Measurements from ENCODE around the gene PSD4.

PSD4 gene

GRCh38 chr2:113144259-113144658 is 29.5 kb upstream of the PSD4 start:
- no peak for DNase-seq

DNA sequence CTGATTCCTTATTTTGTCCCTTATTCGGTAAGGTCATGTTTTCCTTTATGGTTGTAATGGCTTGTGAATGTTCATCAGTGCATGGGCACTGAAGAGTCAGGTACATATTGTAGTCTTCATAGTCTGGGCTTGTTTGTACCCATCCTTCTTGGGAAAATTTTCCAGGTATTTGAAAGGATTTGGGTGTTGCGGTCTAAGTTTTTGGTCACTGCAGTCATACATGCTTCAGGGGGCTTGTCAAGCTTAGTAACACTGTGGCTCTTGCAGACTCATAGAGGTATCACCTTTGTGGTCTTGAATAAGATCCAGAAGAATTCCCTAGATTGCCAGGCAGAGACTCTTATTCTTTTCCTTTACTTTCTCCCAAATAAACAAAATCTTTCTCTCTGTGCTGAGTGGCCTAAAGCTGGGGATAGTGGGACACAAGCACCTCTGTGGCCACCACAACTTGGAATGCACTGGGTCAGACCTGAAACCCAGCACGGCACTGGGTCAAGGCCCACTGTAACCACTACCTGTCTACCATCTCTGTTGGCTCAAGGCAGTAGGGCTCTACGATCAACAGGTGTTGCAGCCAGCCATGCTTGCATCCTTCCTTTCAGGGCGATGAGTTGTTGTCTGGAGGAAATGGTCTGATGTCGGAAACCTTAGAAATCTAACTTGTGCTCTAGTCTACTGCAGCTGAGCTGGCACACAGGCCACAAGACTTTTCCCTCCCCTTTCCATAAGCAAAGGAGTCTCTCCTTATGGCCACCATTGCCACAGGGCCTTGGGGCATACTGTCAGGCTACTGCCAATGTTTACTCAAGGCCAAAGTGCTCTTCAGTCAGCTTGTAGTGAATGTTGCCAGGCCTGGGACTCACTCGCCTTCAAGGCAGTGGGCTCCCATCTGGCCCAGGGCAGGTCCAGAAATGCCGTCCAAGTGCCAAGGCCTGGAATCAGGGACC is 24.9 kb upstream of the PSD4 start:
- no peak for DNase-seq

DNA sequence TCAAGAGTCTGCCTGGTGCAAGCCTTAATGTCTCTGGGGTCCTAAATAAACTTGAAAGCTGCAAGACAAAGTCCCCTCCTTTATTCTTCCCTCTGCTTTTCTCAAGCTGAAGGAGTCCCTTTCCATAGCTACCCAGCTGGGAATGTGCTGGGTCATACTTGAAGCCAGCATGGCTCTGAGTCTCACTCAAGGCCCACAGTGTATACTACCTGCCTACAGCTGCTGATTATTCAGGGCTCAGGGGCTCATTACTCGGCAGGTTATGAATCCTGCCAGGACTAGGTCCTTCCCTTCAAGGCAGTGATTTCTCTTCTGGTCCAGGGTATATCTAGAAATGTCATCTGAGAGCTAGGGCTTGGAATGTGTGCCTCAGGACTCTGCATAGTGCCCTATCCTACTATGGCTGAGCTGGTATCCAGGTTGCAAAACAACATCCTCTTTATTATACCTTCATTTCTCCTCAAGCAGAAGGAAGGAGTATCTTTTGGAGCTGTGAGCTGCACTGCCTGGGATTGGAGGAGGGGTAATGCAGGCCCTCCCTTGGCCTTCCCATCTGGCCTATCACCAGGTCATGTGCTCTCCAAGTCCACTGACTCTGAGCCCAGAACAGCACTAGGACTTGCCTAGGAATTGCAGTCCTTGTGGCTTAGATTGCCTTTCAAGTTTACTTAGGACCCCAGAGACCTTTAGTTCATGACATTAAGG is 24.1 kb upstream of the PSD4 start:
- DNase-seq = no peak

DNA sequence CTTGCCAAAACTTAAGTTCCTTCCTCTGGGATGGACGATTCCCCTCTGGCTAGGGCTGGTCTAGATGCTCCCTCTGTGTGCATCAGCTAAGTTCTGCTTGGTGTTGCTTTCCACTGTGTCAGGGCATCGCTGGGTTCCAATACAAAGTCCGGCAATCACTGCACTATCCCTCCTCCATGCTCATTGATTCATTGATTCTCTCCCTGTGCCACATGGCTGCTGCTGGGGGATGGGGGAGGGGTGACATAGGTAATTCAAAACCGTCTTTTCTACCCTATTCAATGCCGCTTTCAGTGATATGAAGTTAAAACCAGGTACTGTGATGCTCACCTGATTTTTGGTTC is 23.5 kb upstream of the PSD4 start:
- no peak for DNase-seq

DNA sequence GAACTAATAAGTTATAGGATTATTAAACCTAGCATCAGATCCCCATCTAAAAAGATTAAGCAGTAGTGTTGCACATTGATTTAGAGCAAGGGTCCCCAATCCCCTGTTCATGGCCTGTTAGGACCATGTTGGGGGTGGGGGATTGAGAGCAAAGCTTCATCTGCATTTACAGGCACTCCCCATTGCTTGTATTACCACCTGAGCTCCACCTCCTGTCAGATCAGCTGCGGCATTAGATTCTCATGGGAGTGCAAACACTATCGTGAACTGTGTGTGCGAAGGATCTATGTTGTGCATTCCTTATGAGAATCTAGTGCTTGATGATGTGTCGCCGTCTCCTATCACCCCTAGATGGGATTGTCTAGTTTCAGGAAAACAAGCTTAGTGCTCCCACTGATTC is 18.4 kb upstream of the PSD4 start:
- DNase-seq = no peak

DNA sequence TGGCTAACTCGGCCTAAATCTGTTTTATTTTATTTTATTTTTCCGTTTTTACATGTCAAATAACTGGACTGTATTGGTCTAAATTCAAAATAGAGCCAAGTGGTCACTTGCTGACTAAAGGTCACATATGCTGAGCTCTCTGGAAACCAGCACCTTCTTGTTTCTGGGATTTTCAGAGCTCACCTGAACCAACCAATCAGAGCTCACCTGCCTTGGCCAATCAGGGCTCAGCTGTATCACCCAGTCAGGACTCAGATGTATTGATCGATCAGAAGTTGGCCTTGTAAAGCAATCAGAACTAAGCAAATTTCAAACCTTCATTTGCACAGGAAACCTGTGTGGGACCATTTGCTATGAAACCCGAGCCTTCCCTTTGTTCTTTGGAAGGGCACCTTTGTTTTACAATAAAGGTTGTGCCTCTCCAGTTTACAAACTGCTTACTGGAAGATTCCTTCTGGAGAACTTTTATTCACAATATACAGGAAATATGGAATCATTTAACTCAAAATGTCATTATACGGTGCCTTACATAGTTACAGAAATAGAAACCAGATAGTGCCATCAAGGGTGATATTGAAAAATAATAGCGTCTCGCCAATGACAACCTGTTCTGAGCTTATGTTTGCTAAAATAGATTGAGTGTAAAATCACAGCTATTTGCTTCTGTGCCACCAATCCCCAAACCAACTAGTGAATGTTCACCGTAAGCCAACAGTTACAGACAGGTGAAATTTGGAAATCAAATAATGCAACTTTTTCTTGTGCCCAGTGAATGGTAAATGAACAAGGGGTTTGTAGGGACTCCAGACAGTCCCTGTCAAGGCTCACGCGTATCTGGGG is 17.3 kb upstream of the PSD4 start:
- DNase-seq = no peak

DNA sequence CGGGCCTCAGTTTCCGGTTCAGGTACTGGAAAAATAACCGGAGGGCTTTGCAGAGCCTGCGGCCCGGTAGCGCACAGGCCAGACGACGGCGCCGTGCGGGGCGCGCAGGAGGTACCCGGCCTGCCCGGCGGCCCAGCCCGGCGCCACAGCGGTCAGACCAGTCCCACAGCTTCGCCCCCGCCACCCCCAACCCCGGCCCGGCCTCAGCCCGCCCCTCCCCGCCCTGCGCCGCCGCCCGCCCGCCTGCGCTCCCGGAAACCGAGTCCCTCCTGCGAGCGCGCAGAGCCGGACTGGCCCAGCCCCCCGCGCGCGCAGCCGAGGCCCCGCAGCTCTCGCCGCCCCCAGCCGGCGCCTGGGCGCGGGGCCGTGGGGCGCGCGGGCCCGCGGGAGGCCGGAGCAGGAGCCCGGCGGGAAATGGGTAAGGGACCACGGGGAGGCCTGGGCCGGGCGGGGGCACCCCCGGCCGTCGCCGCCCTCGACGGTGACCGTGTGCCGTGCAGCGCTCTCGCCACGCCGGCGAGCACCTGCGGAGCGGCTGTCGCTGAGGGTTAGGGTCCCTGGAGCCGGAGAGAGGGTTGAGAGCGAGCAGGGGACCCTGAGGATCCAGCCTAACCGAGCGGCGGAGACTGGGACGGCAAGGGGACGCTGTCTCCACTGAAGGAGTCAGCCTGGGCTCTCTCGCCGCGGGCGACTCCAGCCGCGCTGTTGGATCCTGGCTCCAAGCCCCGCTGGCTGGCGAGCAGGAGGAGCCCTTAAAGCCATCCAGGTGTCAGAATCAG is 16.5 kb upstream of the PSD4 start:
- no peak for DNase-seq

- DNase-seq = no peak
Observed at GRCh38 chr2:113157897-113158753, 15.6 kb upstream of the PSD4 start.

DNA sequence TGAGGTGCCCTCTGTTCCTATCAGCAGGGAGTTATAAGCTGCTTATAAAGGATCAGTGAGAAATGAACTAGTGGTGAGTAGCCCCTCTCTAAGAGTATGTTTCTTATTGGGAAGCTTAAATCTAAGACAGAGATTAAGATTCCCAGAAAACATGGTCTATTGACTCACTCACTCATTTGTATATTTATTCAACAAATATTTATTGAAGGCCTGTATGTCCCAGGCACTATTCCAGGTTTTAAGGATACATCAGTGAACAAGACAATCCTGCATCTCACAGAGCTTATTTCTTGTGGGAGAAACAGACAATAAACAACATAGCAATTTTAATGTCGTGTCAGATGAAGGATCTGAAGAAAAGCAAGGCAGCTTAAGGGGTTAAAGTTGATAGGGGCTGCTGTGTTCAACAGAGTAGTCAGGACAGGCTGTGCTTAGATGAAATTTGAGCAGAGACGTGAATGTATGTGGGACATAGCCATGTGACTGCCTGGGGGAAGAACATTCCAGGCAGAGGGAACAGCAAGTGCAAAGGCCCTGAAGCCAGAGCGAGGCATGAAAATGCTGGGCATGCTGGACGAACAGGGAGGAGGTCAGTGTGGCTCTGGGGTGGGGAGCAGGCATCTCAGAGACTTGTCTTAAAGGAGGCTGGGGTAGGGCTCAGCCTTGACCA is 14.8 kb upstream of the PSD4 start:
- DNase-seq = no peak

- no peak for DNase-seq
Observed at GRCh38 chr2:113160248-113160647, 13.5 kb upstream of the PSD4 start.

DNA sequence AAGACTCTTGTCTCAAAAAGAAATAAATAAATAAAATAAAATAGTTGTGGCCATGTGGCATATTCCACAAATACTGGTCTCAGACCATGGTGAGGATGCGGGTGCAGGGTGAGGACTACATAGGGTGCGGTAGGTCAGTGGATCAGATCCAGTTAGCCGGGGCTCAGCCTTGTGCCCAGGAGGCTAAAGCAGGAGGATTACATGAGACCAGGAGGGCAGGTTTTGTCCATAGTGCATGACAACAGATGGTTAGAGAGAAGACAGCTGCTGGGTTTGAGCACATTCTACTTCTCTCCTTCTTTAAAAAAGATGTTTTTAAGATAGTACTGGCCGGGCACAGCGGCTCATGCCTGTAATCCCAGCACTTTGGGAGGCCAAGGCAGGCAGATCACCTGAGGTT is 12.8 kb upstream of the PSD4 start:
- no peak for DNase-seq

- no peak for DNase-seq
Observed at GRCh38 chr2:113162173-113162572, 11.6 kb upstream of the PSD4 start.

DNA sequence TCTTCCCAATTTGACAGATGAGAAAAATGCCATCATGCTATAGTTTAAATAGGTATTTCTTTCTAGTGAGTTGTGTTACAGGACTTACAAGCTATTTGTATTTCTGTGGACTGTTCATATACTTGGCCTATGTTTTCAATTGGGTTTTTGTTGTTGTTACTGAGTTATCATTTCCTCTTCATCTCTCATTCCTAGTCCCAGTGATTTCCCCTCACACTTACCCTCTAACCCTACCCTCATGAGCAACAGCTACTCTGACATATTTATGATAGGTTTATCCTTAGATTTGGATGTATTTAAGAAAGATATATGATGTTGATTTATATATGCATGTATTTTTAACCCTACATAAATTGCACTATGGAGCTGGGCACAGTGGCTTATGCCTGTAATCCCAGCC is 10.9 kb upstream of the PSD4 start:
- no peak for DNase-seq

DNA sequence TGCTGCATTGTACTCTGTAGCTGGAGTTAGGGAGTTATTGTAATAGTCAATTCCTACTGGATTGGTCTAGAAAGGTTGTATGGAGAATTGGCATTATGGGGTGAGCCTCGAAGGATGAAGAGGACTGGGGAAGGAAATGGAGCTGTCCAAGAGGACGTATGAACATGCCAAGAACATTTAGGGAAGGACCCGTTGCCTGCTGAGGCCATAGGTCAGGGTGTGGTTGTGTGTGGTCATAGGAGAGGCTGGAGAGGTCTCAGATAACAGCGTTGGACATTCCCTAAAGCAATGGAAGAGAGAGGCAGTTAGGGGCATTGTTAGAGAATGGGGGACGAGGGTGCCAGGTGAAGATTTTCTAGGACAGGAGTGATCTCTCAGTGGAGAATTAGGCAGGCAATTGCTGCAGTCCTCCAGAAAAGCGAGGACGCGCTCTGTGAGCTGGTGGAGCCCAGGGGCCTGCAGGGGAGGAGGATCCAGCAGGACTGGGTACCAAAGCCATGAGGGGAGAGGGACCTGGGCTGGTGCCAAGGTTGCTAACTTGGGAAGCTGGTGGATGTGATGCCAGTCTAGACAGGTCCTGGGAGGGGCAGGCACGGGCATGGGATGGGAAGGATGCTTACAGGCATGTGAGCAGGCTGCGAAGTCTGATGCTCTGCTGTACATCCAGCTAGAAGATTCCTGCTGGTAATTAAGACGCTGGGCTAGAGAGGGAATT is 9.4 kb upstream of the PSD4 start:
- no peak for DNase-seq

GRCh38 chr2:113164930-113165585 is 8.7 kb upstream of the PSD4 start:
- no peak for DNase-seq

DNA sequence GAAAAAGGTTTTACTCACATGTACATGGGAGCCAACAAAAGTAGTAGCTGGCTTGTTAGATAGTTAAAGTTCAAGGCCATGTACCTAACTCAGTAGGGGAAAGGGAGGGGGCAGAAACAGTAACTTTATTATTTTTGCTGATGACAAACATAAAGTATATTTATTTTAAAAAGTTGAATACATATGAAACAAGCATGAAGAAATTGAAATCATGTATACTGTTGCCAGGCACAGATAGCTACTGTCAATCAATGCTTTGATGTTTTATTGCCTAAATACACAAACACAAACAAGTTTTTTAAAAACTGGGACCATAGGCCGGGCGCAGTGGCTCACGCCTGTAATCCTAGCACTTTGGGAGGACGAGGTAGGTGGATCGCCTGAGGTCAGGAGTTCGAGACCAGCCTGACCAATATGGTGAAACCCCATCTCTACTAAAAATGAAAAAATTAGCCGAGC is 7.6 kb upstream of the PSD4 start:
- no peak for DNase-seq

- no peak for DNase-seq
Observed at GRCh38 chr2:113167115-113167932, 6.4 kb upstream of the PSD4 start.

DNA sequence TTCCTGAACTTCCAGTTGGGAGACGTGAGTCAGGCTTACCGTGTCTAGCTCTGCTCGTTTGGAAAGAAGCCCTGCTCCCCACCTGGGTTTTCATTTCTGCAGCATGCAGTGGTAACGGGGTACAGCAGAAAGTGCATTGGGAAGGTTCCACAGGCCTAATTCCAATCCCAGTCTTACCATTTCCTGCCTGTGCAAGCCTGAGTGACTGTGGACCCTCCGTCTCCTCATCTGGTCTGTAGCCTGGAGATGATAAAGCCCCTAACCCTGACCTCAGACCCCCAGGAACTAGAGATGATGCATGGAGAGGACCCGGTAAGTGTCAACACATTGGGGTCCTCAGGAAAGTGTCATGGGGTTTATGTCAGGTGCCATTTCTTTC is 5.8 kb upstream of the PSD4 start:
- DNase-seq = no peak

- DNase-seq = no peak
Observed at GRCh38 chr2:113169002-113169530, 4.7 kb upstream of the PSD4 start.
